Osteocyte (in vitro differentiated cells): Measurements from ENCODE around the gene RAB41. TPM values are rescaled to one million over a fixed set of nuclear protein-coding genes. Genes with fewer than 3 reads are reported as not detected.
A peak's percentile ranks its signal among the peaks of the same experiment; 100 is the strongest.
"Not testable (repeated sequence)": the region's sequence is repeated elsewhere in the genome, so short reads cannot be mapped to it uniquely, and the experiment has no call there.

Experiments
- DNase-seq: peaks from one replicate; pipeline ENCODE4 v3.0.0; 2021; ENCODE audit warnings: mixed read lengths; ENCODE audit not compliant: unreplicated experiment; ENCODE audit errors: extremely low spot score
- H3K27ac Mint-ChIP-seq: one replicate; pipeline ENCODE4 v1.8.0; 2021; ENCODE audit warnings: mild to moderate bottlenecking, mixed read lengths; ENCODE audit not compliant: unreplicated experiment
- H3K27me3 Mint-ChIP-seq: one replicate; pipeline ENCODE4 v1.8.0; 2021; ENCODE audit warnings: mixed read lengths; ENCODE audit not compliant: unreplicated experiment
- H3K36me3 Mint-ChIP-seq: one replicate; pipeline ENCODE4 v1.8.0; 2021; ENCODE audit warnings: mixed read lengths; ENCODE audit not compliant: unreplicated experiment
- H3K4me1 Mint-ChIP-seq: one replicate; pipeline ENCODE4 v1.8.0; 2021; ENCODE audit warnings: mixed read lengths; ENCODE audit not compliant: unreplicated experiment
- H3K4me3 Mint-ChIP-seq: one replicate; pipeline ENCODE4 v1.8.0; 2021; ENCODE audit warnings: mild to moderate bottlenecking, moderate library complexity, mixed read lengths; ENCODE audit not compliant: unreplicated experiment
- H3K9me3 Mint-ChIP-seq: one replicate; pipeline ENCODE4 v1.8.0; 2021; ENCODE audit warnings: mixed read lengths; ENCODE audit not compliant: unreplicated experiment
- total RNA-seq: library from RNA; stranded (reverse); gene quantifications from 2 replicates; pipeline ENCODE4 v1.2.1, GENCODE V29; 2021
- TF ChIP-seq, protein P1 (sequence below): fragments of 200-600 bp; sonication (generic); IDR thresholded peaks from 2 replicates; pipeline ENCODE4 v1.5.0; 2021; ENCODE audit warnings: antibody characterized with exemption, mild to moderate bottlenecking, moderate library complexity

The RAB41 gene
- total RNA-seq, 1 donor from 2014 or later = not detected

DNA sequence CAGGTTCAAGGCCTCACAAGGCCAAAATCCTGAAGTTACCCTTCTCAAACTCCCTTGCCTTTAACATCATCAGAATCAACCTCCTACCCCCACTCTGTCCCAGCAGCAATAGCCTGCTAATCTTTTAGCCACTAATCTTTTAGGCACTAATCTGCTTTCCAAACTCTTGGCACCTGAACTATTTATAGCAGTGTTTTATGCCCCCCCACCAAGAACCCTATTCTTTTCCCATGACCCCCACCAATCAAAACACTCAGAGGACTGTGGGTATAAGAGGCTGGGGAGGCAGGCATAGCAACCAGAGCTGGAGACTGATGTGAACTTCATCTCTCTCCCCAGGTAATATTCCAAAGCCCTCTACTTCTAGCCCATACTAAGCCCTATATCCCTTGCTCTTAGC, 13.9 kb upstream of the RAB41 start, which contains the start of gene ARR3:
Gene ARR3, plus strand, starts transcription at position 301 of the 400 bp plus-strand sequence. CDS start 1,052 bp downstream, outside the sequence.
- H3K27ac Mint-ChIP-seq = no peak within 1 kb of the TSS
- peaks cover 11% of the 10 kb centered on the region for H3K9me3 Mint-ChIP-seq
- DNase-seq = no peak
- H3K4me1 Mint-ChIP-seq = no peaks in the 10 kb centered on the region
- no peak within 1 kb of the TSS for H3K4me3 Mint-ChIP-seq
- peaks cover 4% of the 10 kb centered on the region for H3K27me3 Mint-ChIP-seq
- no peaks in the 10 kb centered on the region for H3K36me3 Mint-ChIP-seq
- TF ChIP-seq, protein P1, sequence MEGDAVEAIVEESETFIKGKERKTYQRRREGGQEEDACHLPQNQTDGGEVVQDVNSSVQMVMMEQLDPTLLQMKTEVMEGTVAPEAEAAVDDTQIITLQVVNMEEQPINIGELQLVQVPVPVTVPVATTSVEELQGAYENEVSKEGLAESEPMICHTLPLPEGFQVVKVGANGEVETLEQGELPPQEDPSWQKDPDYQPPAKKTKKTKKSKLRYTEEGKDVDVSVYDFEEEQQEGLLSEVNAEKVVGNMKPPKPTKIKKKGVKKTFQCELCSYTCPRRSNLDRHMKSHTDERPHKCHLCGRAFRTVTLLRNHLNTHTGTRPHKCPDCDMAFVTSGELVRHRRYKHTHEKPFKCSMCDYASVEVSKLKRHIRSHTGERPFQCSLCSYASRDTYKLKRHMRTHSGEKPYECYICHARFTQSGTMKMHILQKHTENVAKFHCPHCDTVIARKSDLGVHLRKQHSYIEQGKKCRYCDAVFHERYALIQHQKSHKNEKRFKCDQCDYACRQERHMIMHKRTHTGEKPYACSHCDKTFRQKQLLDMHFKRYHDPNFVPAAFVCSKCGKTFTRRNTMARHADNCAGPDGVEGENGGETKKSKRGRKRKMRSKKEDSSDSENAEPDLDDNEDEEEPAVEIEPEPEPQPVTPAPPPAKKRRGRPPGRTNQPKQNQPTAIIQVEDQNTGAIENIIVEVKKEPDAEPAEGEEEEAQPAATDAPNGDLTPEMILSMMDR = no peak

DNA sequence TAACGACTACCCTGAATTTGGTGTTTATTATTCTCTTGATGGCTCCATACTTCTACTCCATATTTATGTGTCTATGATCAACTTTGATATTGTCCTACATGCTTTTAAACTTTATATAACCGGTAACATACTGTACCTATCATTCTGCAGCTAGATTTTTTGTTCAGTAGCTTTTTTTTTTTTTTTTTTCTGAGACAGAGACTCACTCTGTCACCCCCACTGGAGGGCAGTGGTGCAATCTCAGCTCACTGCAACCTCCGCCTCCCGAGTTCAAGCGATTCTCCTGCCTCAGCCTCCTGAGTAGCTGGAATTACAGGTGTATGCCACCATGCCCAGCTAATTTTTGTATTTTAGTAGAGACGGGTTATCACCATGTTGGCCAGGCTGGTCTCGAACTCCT, 7.9 kb upstream of the RAB41 start:
- not testable (repeated sequence) for DNase-seq, H3K4me1 Mint-ChIP-seq, H3K27me3 Mint-ChIP-seq, H3K4me3 Mint-ChIP-seq, H3K9me3 Mint-ChIP-seq, H3K27ac Mint-ChIP-seq, H3K36me3 Mint-ChIP-seq

DNA sequence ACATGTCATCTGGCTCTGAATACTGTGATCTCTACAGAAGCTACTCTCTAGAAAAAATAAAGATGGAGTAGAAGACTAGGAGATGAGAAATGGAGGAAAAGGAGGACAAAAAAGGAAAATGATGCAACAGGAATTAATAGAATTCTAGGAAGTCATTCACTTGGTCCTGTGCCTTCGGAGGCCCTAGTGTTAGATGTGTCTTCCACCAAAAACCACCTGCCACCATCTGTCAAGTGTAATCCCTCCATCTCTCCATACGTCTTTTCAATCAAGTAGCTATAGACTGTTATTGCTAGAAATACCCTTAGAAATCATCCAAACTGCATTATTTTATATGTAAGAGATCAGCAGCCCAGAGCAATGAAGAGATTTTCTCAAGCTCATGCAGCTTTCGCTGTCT, 2.9 kb upstream of the RAB41 start:
- Mint-ChIP-seq H3K9me3 (peaks cover 6% of the 10 kb centered on the region), H3K27me3 (no peaks in the 10 kb centered on the region), H3K4me1 (no peaks in the 10 kb centered on the region), H3K36me3 (peaks cover 1% of the 10 kb centered on the region), H3K27ac (no peak overlapping the region), H3K4me3 (no peak overlapping the region)
- no peak for DNase-seq
- TF ChIP-seq, protein P1 = no peak

DNA sequence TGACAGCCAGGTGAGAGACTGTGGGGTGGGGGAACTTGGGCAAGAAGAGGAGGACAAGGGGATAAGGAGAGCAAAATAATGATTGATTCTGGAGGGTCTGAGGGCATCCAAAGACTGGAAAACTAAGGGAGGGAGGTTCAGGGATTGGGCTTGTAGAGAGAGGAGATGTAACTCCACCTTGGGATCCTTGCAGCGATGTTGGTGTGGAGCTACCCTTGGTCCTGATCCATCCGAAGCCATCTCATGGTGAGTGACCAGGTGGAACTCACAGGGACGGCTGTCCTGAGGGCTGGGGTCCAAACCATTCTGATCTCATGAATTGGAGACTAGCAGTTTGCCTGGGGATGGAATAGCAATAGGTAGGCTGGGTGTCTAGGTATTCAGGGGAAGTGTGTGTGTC, 1.4 kb upstream of the RAB41 start:
- peaks cover 13% of the 10 kb centered on the region for H3K36me3 Mint-ChIP-seq
- no peaks in the 10 kb centered on the region for H3K4me1 Mint-ChIP-seq
- no peak for DNase-seq
- H3K27me3 Mint-ChIP-seq = no peaks in the 10 kb centered on the region
- TF ChIP-seq, protein P1 = no peak
- H3K4me3 Mint-ChIP-seq = no peak overlapping the region
- H3K9me3 Mint-ChIP-seq = peaks cover 6% of the 10 kb centered on the region
- H3K27ac Mint-ChIP-seq = no peak overlapping the region

DNA sequence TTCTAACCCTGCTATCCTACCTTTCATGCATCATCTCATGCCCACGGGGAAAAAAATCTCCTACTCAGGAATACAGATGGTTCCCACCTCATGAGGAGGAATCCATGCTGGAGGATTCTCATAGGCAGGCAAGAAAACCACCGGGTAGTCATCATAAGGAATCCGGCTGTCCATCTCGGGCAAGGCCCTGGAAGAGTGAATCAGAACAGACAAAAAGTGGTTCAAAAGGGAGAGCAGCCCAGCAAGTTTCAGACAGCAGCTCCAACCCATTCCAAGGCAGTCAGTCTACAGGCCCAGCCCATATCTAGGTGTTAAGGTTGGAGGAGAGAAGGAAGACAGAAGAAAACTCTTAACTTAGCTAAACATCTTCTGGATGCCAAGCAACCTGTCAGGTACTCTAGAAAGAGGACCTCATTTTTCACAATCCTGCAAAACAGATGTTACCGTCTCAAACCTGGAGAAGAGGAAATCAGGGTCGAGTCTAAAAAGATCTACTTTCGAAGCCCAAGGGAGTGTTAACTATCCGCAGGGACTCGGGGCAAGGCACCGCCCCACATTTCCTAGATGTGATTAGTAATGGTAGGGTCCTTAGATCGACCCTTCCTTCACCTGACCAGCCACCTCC, 7.3 kb downstream of the RAB41 start:
- DNase-seq = no peak
- TF ChIP-seq, protein P1 = no peak
- Mint-ChIP-seq H3K36me3 (peaks cover 13% of the 10 kb centered on the region), H3K9me3 (no peaks in the 10 kb centered on the region), H3K4me1 (peaks cover 30% of the 10 kb centered on the region), H3K27ac (peak overlapping the region; percentile 71), H3K27me3 (no peaks in the 10 kb centered on the region), H3K4me3 (peak overlapping the region; percentile 91)
